HepG2 (cell line): ENCODE results near the gene PTPN20. TPM values are rescaled to one million over a fixed set of nuclear protein-coding genes. Genes with fewer than 3 reads are reported as not detected.

ENCODE experiments used
- ATAC-seq: fragments of 200-7000 bp; cut with Tn5 transposase; 3 replicates; pipeline ENCODE4 v1.9.1; 2020; ENCODE audit warnings: mild to moderate bottlenecking, moderate library complexity
- BruUV-seq: library from RNA; stranded (reverse); fragments of 400-500 nt; replicated peaks from 2 replicates; lab custom pipeline; 2021; lab: Mats Ljungman, UMichigan
- CTCF ChIA-PET: fragments of 300-600 bp; formaldehyde crosslinking; extraction: SDS; loops from one replicate; lab custom pipeline; 2021; ENCODE audit warnings: low total read pairs, inconsistent platforms, low intra/inter-chr PET ratio; lab: Yijun Ruan, JAX
- POLR2A ChIA-PET: fragments of 350-600 bp; sonication (Branson Sonifier 250); formaldehyde crosslinking; loops from one replicate; lab custom pipeline; 2020; ENCODE audit warnings: antibody characterized with exemption, inconsistent platforms; lab: Yijun Ruan, JAX
- DNase-seq: peaks from one replicate; pipeline ENCODE4 v3.0.0-alpha.2; 2015; ENCODE audit warnings: low spot score
- FAIRE-seq: peaks from 3 replicates; lab custom pipeline; 2011; peaks lifted over from hg19 to GRCh38; lab: Jason Lieb, UNC
- H2AFZ ChIP-seq: one replicate; pipeline ENCODE4 v1.6.1; 2011; ENCODE audit warnings: low read length, inconsistent platforms
- H3K27ac ChIP-seq: fragments of 300-600 bp; 3 replicates; pipeline ENCODE4 v1.8.0; 2011; ENCODE audit warnings: mixed run types, mild to moderate bottlenecking, mixed read lengths, low read length, inconsistent platforms; ENCODE audit not compliant: insufficient read depth; ENCODE audit errors: extremely low read length
- H3K27me3 ChIP-seq, 2 experiments: fragments of 200-600 bp in 1 of 2; 2 replicates in 1 of 2; 3 replicates in 1 of 2; pipeline versions ENCODE4 v1.6.0 to v1.8.0; 2011; ENCODE audit warnings: low read length in 2 of 2, mild to moderate bottlenecking in 2 of 2, moderate library complexity in 2 of 2, inconsistent platforms in 1 of 2; ENCODE audit not compliant: insufficient read depth in 2 of 2, control insufficient read depth in 1 of 2
- H3K36me3 ChIP-seq, 2 experiments: fragments of 200-600 bp in 1 of 2; replicated peaks in 1 of 2; 2 replicates in 1 of 2; 3 replicates in 1 of 2; pipeline versions ENCODE4 v1.5.1 to v1.8.0; 2011; ENCODE audit warnings: low read length in 2 of 2, inconsistent platforms in 1 of 2; ENCODE audit not compliant: insufficient read depth in 2 of 2, control insufficient read depth in 1 of 2
- H3K4me1 ChIP-seq: 2 replicates; pipeline ENCODE4 v1.5.1; 2012; ENCODE audit warnings: low read length, inconsistent platforms; ENCODE audit not compliant: insufficient read depth
- H3K4me2 ChIP-seq: 2 replicates; pipeline ENCODE4 v1.6.0; 2011; ENCODE audit warnings: low read depth, low read length, inconsistent platforms
- H3K4me3 ChIP-seq, 3 experiments: fragments of 200-600 bp in 1 of 3; sonication (generic), shearing (Covaris generic) in 1 of 3; replicated peaks in 1 of 3; 2 replicates each; pipeline ENCODE4 v1.5.1; 2011 to 2016; ENCODE audit warnings: low read length in 3 of 3, inconsistent platforms in 2 of 3, low read depth in 2 of 3, mild to moderate bottlenecking in 2 of 3, control low read depth in 1 of 3, mixed read lengths in 1 of 3; ENCODE audit not compliant: insufficient read depth in 1 of 3
- H3K79me2 ChIP-seq: one replicate; pipeline ENCODE4 v1.6.1; 2011; ENCODE audit warnings: low read length, inconsistent platforms; ENCODE audit not compliant: insufficient read depth
- H3K9ac ChIP-seq: 2 replicates; pipeline ENCODE4 v1.6.0; 2011; ENCODE audit warnings: mild to moderate bottlenecking, low read depth, low read length, inconsistent platforms; ENCODE audit not compliant: insufficient read depth
- H3K9me3 ChIP-seq: 2 replicates; pipeline ENCODE4 v1.5.1; 2012; ENCODE audit warnings: mild to moderate bottlenecking, low read length
- H4K20me1 ChIP-seq: 2 replicates; pipeline ENCODE4 v1.6.0; 2011; ENCODE audit warnings: inconsistent platforms, mild to moderate bottlenecking, low read length, moderate library complexity; ENCODE audit not compliant: insufficient read depth
- FOXA3 ChIP-seq: IDR thresholded peaks from 2 replicates; pipeline ENCODE4 v1.6.1; 2016; ENCODE audit warnings: missing genetic modification reagents, missing compliant biosample characterization
- GABPB1 ChIP-seq: IDR thresholded peaks from 2 replicates; pipeline ENCODE4 v1.6.1; 2016; ENCODE audit warnings: mild to moderate bottlenecking, missing genetic modification reagents, moderate library complexity, missing compliant biosample characterization
- GTF3A ChIP-seq: sonication (generic); formaldehyde crosslinking; conservative IDR thresholded peaks from 2 replicates; pipeline ENCODE4 v1.4.0; 2020; ENCODE audit warnings: mild to moderate bottlenecking, missing genetic modification reagents
- KDM4B ChIP-seq: sonication (generic); formaldehyde crosslinking; IDR thresholded peaks from 2 replicates; pipeline ENCODE4 v1.4.0; 2020; ENCODE audit warnings: missing genetic modification reagents
- MAZ ChIP-seq, 2 experiments: sonication (generic) in 1 of 2; formaldehyde crosslinking in 1 of 2; IDR thresholded peaks; 2 replicates each; pipeline versions ENCODE4 v1.5.0 to v1.6.1; 2012 to 2020; ENCODE audit warnings: low read depth in 2 of 2, mild to moderate bottlenecking in 2 of 2, borderline replicate concordance in 1 of 2, improper control_type of control experiment in 1 of 2, low read length in 1 of 2, missing genetic modification reagents in 1 of 2, moderate library complexity in 1 of 2
- MTF2 ChIP-seq: sonication (generic); formaldehyde crosslinking; IDR thresholded peaks from 2 replicates; pipeline ENCODE4 v1.5.0; 2020; ENCODE audit warnings: missing genetic modification reagents, borderline replicate concordance
- NFIB ChIP-seq: sonication (generic); formaldehyde crosslinking; IDR thresholded peaks from 2 replicates; pipeline ENCODE4 v1.9.0; 2021; ENCODE audit warnings: missing genetic modification reagents, mild to moderate bottlenecking, borderline replicate concordance
- RBAK ChIP-seq: sonication (generic); formaldehyde crosslinking; IDR thresholded peaks from 2 replicates; pipeline ENCODE4 v1.5.1; 2020; ENCODE audit warnings: mild to moderate bottlenecking, missing genetic modification reagents
- REPIN1 ChIP-seq: sonication (generic); formaldehyde crosslinking; IDR thresholded peaks from 2 replicates; pipeline ENCODE4 v1.8.0; 2022; ENCODE audit warnings: missing genetic modification reagents, low read depth, mild to moderate bottlenecking, borderline replicate concordance
- ZNF234 ChIP-seq: sonication (generic); formaldehyde crosslinking; conservative IDR thresholded peaks from 2 replicates; pipeline ENCODE4 v1.5.1; 2020; ENCODE audit warnings: mild to moderate bottlenecking, missing genetic modification reagents
- ZNF616 ChIP-seq: sonication (generic); formaldehyde crosslinking; IDR thresholded peaks from 2 replicates; pipeline ENCODE4 v1.5.0; 2020; ENCODE audit warnings: low read depth, mild to moderate bottlenecking, missing genetic modification reagents
- ZNF878 ChIP-seq: sonication (generic); formaldehyde crosslinking; IDR thresholded peaks from 2 replicates; pipeline ENCODE4 v1.8.1; 2023; ENCODE audit warnings: mild to moderate bottlenecking, missing genetic modification reagents, moderate library complexity
- WGBS: methylation state at CpG from one replicate; pipeline ENCODE4 v1.1.6; 2017; ENCODE audit warnings: low lambda C conversion rate; 5-methylcytosine and 5-hydroxymethylcytosine counted together
- in situ Hi-C: cut with HindIII; loops from 2 replicates; pipeline ENCODE4 v1.10.0; 2017; ENCODE audit warnings: low pct_unique_long_range_greater_than_20kb; ENCODE audit not compliant: extremely low pct_ligation_motif_present
- intact Hi-C: fragments of 100-400 bp; cut with micrococcal nuclease; formaldehyde crosslinking; loops from one replicate; pipeline ENCODE4 v1.10.0; 2022; ENCODE audit not compliant: unreplicated experiment
- polyA plus RNA-seq, 8 experiments: library from polyadenylated mRNA; depleted of rRNA in 3 of 8; stranded (reverse) in 7 of 8; unstranded in 1 of 8; fragments of >200 nt; fragmentation: Illumina TruSeq in 4 of 8; extraction: Trizol in 4 of 8; gene quantifications; 2 replicates each; pipeline versions ENCODE4 v1.2.1 to v1.2.3, GENCODE V29; 2011 to 2016; ENCODE audit warnings: low read depth in 4 of 8, missing spikeins in 1 of 8, mixed read lengths in 1 of 8; ENCODE audit not compliant: insufficient read depth in 1 of 8
- total RNA-seq, 5 experiments: library from RNA; depleted of rRNA; stranded (reverse); fragments of >200 nt; fragmentation: Illumina TruSeq; extraction: Trizol; gene quantifications; 2 replicates each; pipeline ENCODE4 v1.2.3, GENCODE V29; 2016; ENCODE audit warnings: low read depth in 1 of 5
- TF ChIP-seq, protein P1 (sequence below): sonication (generic); formaldehyde crosslinking; conservative IDR thresholded peaks from 2 replicates; pipeline ENCODE4 v1.4.0; 2020; ENCODE audit warnings: missing genetic modification reagents
- TF ChIP-seq, protein P2 (sequence below): sonication (generic); formaldehyde crosslinking; IDR thresholded peaks from 2 replicates; pipeline ENCODE4 v1.4.0; 2020; ENCODE audit warnings: missing genetic modification reagents

Gene PTPN20
- total and polyA plus RNA-seq, 2 of the 13 experiments (the other 11 are each of a cell fraction or from before 2014, with no cell fraction given): not detected

DNA sequence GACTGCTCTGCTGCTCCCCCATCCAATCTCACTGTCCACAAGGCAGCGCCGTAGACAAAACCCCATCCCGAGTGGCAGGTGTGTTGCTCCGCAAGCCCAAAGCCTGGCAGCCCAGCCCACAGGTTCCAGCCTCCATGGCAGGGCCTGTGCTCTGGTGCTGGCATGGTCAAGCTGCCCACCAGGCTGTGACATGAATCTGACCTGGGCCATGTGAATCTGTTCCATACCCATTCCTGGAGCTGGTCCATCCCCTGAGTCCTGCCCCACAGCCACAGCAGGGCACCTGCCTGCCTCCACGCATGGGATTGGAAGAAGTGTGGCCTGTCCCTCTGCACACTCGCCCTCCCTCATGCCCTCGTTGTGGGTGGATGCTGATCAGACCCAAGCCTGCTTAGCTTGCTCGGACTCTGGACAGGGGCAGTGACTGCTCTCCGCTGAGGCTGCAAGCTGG, 128.8 kb downstream of the PTPN20 start (continued):
- TF ChIP-seq, protein P1, sequence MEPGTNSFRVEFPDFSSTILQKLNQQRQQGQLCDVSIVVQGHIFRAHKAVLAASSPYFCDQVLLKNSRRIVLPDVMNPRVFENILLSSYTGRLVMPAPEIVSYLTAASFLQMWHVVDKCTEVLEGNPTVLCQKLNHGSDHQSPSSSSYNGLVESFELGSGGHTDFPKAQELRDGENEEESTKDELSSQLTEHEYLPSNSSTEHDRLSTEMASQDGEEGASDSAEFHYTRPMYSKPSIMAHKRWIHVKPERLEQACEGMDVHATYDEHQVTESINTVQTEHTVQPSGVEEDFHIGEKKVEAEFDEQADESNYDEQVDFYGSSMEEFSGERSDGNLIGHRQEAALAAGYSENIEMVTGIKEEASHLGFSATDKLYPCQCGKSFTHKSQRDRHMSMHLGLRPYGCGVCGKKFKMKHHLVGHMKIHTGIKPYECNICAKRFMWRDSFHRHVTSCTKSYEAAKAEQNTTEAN (CRISPR knock-in tag): no peak
- TF ChIP-seq KDM4B (CRISPR knock-in tag): no peak
- no peak for TF ChIP-seq ZNF878
- no peak for TF ChIP-seq MAZ (IDR thresholded peaks at IDR 0.05; ENCODE audit: borderline replicate concordance, low read depth, low read length)
- TF ChIP-seq MAZ (CRISPR knock-in tag; IDR thresholded peaks at IDR 0.05; ENCODE audit: low read depth): no peak
- TF ChIP-seq ZNF616: no peak
- TF ChIP-seq MTF2: no peak

DNA sequence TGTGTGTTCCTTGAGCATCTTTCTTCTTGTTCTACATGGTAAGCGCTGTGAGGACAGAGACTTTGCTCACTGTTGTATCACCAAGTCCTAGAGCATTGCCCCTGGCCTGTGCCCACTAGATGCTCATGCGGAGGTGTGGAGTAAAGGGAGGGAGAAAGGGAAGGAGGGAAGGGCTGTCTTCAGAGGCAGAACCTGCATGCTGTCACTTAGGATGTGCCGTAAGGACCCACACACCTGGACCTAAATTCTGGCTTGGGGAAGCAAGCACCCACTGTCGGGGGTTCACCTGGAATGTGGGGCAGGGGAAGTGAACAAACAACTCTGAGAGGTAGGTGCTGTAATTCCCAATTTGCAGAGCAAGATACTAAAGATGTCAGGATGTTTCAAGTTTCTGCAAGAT, 129.5 kb downstream of the PTPN20 start:
- no peak overlapping the region for H3K4me3 ChIP-seq
- in situ Hi-C loops: no loop called here
- no peaks in the 10 kb centered on the region for H3K36me3 ChIP-seq
- no peaks in the 10 kb centered on the region for H3K4me1 ChIP-seq
- no peaks in the 10 kb centered on the region for H4K20me1 ChIP-seq
- peaks cover 7 to 17% of the 10 kb centered on the region in 2 experiments; a peak in 3 of 5 replicates for H3K27me3 ChIP-seq
- H3K27ac ChIP-seq: no peak overlapping the region
- H3K79me2 ChIP-seq: no peaks in the 10 kb centered on the region
- H3K9ac ChIP-seq: no peak overlapping the region
- WGBS: 12% methylated on average over 4 of the region's 4 CpGs
- ChIA-PET POLR2A (no interaction called here), CTCF (no interaction called here)
- DNase-seq (no peak), FAIRE-seq (no peak), ATAC-seq (no peak)
- no TSS peak for BruUV-seq
- H3K9me3 ChIP-seq: no peaks in the 10 kb centered on the region
- no peak overlapping the region for H2AFZ ChIP-seq
- no peak overlapping the region for H3K4me2 ChIP-seq
- TF ChIP-seq REPIN1 (CRISPR knock-in tag) (no peak), ZNF234 (CRISPR knock-in tag) (no peak), GABPB1 (CRISPR knock-in tag) (no peak), FOXA3 (no peak), GTF3A (CRISPR knock-in tag) (no peak), NFIB (CRISPR knock-in tag) (no peak), RBAK (CRISPR knock-in tag) (no peak)
- TF ChIP-seq, protein P2, sequence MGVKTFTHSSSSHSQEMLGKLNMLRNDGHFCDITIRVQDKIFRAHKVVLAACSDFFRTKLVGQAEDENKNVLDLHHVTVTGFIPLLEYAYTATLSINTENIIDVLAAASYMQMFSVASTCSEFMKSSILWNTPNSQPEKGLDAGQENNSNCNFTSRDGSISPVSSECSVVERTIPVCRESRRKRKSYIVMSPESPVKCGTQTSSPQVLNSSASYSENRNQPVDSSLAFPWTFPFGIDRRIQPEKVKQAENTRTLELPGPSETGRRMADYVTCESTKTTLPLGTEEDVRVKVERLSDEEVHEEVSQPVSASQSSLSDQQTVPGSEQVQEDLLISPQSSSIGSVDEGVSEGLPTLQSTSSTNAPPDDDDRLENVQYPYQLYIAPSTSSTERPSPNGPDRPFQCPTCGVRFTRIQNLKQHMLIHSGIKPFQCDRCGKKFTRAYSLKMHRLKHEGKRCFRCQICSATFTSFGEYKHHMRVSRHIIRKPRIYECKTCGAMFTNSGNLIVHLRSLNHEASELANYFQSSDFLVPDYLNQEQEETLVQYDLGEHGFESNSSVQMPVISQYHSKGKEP (CRISPR knock-in tag): no peak
- intact Hi-C loops: no loop called here
